HCT116 (cell line): ENCODE measurements around the gene CCDC40. TPM values are rescaled to one million over a fixed set of nuclear protein-coding genes. Genes with fewer than 3 reads are reported as not detected.

Experiments
- ATAC-seq: fragments of 200-7000 bp; cut with Tn5 transposase; 2 replicates; pipeline ENCODE4 v1.9.1; 2020; ENCODE audit warnings: mild to moderate bottlenecking, moderate library complexity
- BruUV-seq: library from RNA; stranded (reverse); fragments of 400-500 nt; replicated peaks from 2 replicates; lab custom pipeline; 2021; lab: Mats Ljungman, UMichigan
- CTCF ChIA-PET: fragments of 300-600 bp; sonication (Branson Sonifier 250); formaldehyde crosslinking; loops from one replicate; lab custom pipeline; 2021; ENCODE audit warnings: antibody characterized with exemption; lab: Charles Lee
- POLR2A ChIA-PET: fragments of 300-600, 350-600 bp; sonication (Branson Sonifier 250); formaldehyde crosslinking; loops from one replicate; lab custom pipeline; 2021; ENCODE audit warnings: antibody characterized with exemption; lab: Charles Lee
- RAD21 ChIA-PET, 2 experiments: fragments of 300-600 bp; sonication (Branson Sonifier 250); formaldehyde crosslinking; loops; one replicate each; lab custom pipeline; 2023; ENCODE audit warnings: low total read pairs in 2 of 2; ENCODE audit not compliant: uncharacterized antibody in 2 of 2, unreplicated experiment in 2 of 2, low non-redundant PET in 1 of 2; lab: Charles Lee
- DNase-seq: peaks from one replicate; pipeline ENCODE4 v3.0.0-alpha.2; 2010; ENCODE audit warnings: low read depth, low spot score
- H2AFZ ChIP-seq: fragments of 200-600 bp; shearing (Covaris generic), sonication (generic); 2 replicates; pipeline ENCODE4 v1.6.1; 2017; ENCODE audit warnings: low read depth, mixed run types, mixed read lengths, antibody characterized with exemption, low read length; ENCODE audit not compliant: poor library complexity, severe bottlenecking
- H3K27ac ChIP-seq: 2 replicates; pipeline ENCODE4 v1.5.1; 2012; ENCODE audit warnings: low read depth, low read length
- H3K27me3 ChIP-seq: fragments of 200-600 bp; sonication (generic); 2 replicates; pipeline ENCODE4 v1.6.1; 2016; ENCODE audit warnings: mixed run types, low read length, mixed read lengths; ENCODE audit not compliant: insufficient read depth
- H3K36me3 ChIP-seq, 2 experiments: fragments of 200-500 bp in 1 of 2; fragments of 200-600 bp in 1 of 2; sonication (Bioruptor generic) in 1 of 2; sonication (generic) in 1 of 2; 2 replicates each; pipeline versions ENCODE4 v1.5.1 to v1.6.1; 2014 to 2016; ENCODE audit warnings: low read length in 2 of 2, inconsistent platforms in 1 of 2, mixed read lengths in 1 of 2, mixed run types in 1 of 2; ENCODE audit not compliant: insufficient read depth in 2 of 2, control insufficient read depth in 1 of 2
- H3K4me1 ChIP-seq, 2 experiments: fragments of 200-600 bp in 1 of 2; sonication (generic) in 1 of 2; 2 replicates each; pipeline versions ENCODE4 v1.5.1 to v1.6.1; 2012 to 2017; ENCODE audit warnings: low read length in 2 of 2, inconsistent platforms in 1 of 2, mild to moderate bottlenecking in 1 of 2, mixed read lengths in 1 of 2, mixed run types in 1 of 2, moderate library complexity in 1 of 2; ENCODE audit not compliant: insufficient read depth in 2 of 2, control insufficient read depth in 1 of 2
- H3K4me2 ChIP-seq: fragments of 200-600 bp; sonication (generic); 2 replicates; pipeline ENCODE4 v1.6.1; 2017; ENCODE audit warnings: mixed run types, low read length, mixed read lengths
- H3K4me3 ChIP-seq, 2 experiments: fragments of 200-600 bp in 1 of 2; sonication (generic) in 1 of 2; replicated peaks in 1 of 2; 2 replicates each; pipeline ENCODE4 v1.5.1; 2011 to 2016; ENCODE audit warnings: low read length in 2 of 2, control low read depth in 1 of 2, low read depth in 1 of 2, mild to moderate bottlenecking in 1 of 2, mixed read lengths in 1 of 2, mixed run types in 1 of 2
- H3K79me2 ChIP-seq: fragments of 200-600 bp; sonication (generic); 2 replicates; pipeline ENCODE4 v1.6.1; 2017; ENCODE audit warnings: mild to moderate bottlenecking, mixed run types, low read length, moderate library complexity, mixed read lengths; ENCODE audit not compliant: insufficient read depth
- H3K9ac ChIP-seq: fragments of 200-600 bp; sonication (generic); 2 replicates; pipeline ENCODE4 v1.6.1; 2016; ENCODE audit warnings: low read length, mixed read lengths
- H3K9me2 ChIP-seq: fragments of 200-600 bp; sonication (generic), shearing (Covaris generic); 2 replicates; pipeline ENCODE4 v1.6.1; 2017; ENCODE audit warnings: mixed run types, mild to moderate bottlenecking, moderate library complexity; ENCODE audit not compliant: insufficient read depth
- H3K9me3 ChIP-seq, 2 experiments: fragments of 200-500 bp in 1 of 2; fragments of 200-600 bp in 1 of 2; sonication (Bioruptor generic) in 1 of 2; sonication (generic) in 1 of 2; 2 replicates each; pipeline ENCODE4 v1.6.1; 2014 to 2017; ENCODE audit warnings: low read length in 2 of 2, mixed read lengths in 2 of 2, inconsistent platforms in 1 of 2, low read depth in 1 of 2, mild to moderate bottlenecking in 1 of 2, mixed run types in 1 of 2, moderate library complexity in 1 of 2; ENCODE audit not compliant: control insufficient read depth in 1 of 2, insufficient read depth in 1 of 2
- H4K20me1 ChIP-seq: fragments of 200-600 bp; sonication (generic), shearing (Covaris generic); 2 replicates; pipeline ENCODE4 v1.6.1; 2017; ENCODE audit warnings: mixed run types, mild to moderate bottlenecking, moderate library complexity; ENCODE audit not compliant: insufficient read depth
- EGR1 ChIP-seq: IDR thresholded peaks from 2 replicates; pipeline ENCODE4 v1.6.1; 2012; ENCODE audit warnings: low read depth
- EZH2phosphoT487 ChIP-seq: fragments of 200-600 bp; IDR thresholded peaks from 2 replicates; pipeline ENCODE4 v1.6.1; 2018; ENCODE audit warnings: antibody characterized with exemption, borderline replicate concordance
- FOSL1 ChIP-seq: IDR thresholded peaks from 2 replicates; pipeline ENCODE4 v1.6.1; 2012; ENCODE audit warnings: low read depth
- POLR2A ChIP-seq: IDR thresholded peaks from 2 replicates; pipeline ENCODE4 v1.7.0; 2011; ENCODE audit warnings: borderline replicate concordance; ENCODE audit not compliant: insufficient read depth, insufficient read length; ENCODE audit errors: extremely low read depth
- POLR2AphosphoS5 ChIP-seq: IDR thresholded peaks from 2 replicates; pipeline ENCODE4 v1.6.1; 2011; ENCODE audit warnings: mild to moderate bottlenecking, low read depth, low read length, moderate library complexity
- RAD21 ChIP-seq: IDR thresholded peaks from 2 replicates; pipeline ENCODE4 v1.6.1; 2012; ENCODE audit warnings: low read depth, mild to moderate bottlenecking
- SIN3A ChIP-seq: IDR thresholded peaks from 2 replicates; pipeline ENCODE4 v1.6.1; 2012; ENCODE audit warnings: low read depth
- SP1 ChIP-seq: IDR thresholded peaks from 2 replicates; pipeline ENCODE4 v1.6.1; 2012; ENCODE audit warnings: low read depth
- YY1 ChIP-seq: IDR thresholded peaks from 2 replicates; pipeline ENCODE4 v1.6.1; 2011; ENCODE audit warnings: low read length, low read depth, moderate library complexity, mild to moderate bottlenecking; ENCODE audit not compliant: insufficient replicate concordance; ENCODE audit errors: extremely low read depth
- ZFX ChIP-seq: fragments of 450-650 bp; IDR thresholded peaks from 2 replicates; pipeline ENCODE4 v1.6.1; 2017
- intact Hi-C: fragments of 100-400 bp; cut with micrococcal nuclease; formaldehyde crosslinking; loops from 2 replicates; pipeline ENCODE4 v1.10.0; 2022
- total RNA-seq: library from RNA; stranded (reverse); gene quantifications from one replicate; pipeline ENCODE4 v1.2.1, GENCODE V29; 2021; ENCODE audit not compliant: unreplicated experiment
- TF ChIP-seq, protein P1 (sequence below): IDR thresholded peaks from 2 replicates; pipeline ENCODE4 v1.6.1; 2012
- TF ChIP-seq, protein P2 (sequence below), 3 experiments: fragments of 200-600 bp in 1 of 3; sonication (generic) in 1 of 3; IDR thresholded peaks in 2 of 3; conservative IDR thresholded peaks in 1 of 3; 2 replicates each; pipeline ENCODE4 v1.5.1; 2012 to 2017; ENCODE audit warnings: low read depth in 2 of 3, low read length in 2 of 3, antibody characterized with exemption in 1 of 3, borderline replicate concordance in 1 of 3, control low read depth in 1 of 3, mild to moderate bottlenecking in 1 of 3, mixed read lengths in 1 of 3, mixed run types in 1 of 3, moderate library complexity in 1 of 3; ENCODE audit not compliant: insufficient read depth in 1 of 3
- TF ChIP-seq, protein P3 (sequence below): IDR thresholded peaks from 2 replicates; pipeline ENCODE4 v1.6.1; 2012

Gene CCDC40
- total RNA-seq, 1 experiment from 2014 or later = 10.3 TPM

DNA sequence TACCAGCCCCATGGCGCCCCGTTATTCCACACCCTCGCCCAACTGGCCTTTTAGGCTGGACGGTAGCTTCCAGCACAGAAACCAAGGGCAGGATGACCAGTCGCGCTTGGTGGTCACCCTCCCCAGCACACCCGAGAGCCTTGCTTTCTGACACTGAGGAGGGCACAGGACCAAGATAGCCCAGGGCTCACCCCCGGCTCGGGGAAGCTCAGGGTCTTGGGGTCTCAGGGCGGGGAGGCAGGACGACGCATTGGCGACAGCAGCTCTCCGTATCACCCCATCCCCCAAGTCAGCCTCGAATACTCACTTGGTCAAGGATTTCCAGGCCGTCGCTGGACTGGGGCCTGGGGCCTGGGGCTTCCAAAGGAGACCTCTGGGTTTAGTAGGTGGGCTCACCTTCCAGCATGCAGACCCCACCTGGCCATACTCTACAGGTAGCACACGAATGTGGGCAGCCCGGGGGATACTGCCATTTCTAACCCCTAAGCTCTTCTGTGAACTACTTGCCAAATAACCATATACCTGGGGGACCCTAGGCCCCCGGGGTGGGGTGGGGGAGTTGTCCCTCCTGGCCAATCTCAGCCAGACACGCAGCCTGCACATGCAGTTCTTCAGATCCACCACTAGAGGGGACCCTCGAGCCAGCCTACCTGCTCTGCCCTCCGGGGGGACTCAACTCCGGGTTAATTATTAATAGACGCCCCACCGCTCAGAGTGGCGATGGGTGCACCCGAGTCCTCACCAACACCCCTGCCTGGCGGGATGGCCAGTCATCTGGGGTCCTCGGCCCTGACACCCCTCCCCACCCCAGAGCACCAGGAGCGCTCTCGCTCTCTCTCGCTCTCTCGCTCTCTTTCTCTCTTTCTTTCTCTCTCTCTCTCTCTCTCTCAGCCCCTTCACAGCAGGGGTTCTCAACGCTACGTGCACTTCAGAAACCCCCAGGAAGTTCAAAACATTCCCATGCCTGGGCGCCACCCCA is 30.8 kb upstream of the CCDC40 start:
- Histone ChIP-seq H3K27ac (no peak overlapping the region), H4K20me1 (no peaks in the 10 kb centered on the region), H3K79me2 (no peaks in the 10 kb centered on the region), H2AFZ (no peak overlapping the region), H3K4me3 (no peak overlapping the region), H3K36me3 (no peaks in the 10 kb centered on the region; a peak in 1 of 4 replicates), H3K9me3 (no peaks in the 10 kb centered on the region), H3K27me3 (no peaks in the 10 kb centered on the region), H3K4me2 (peak overlapping the region; percentile 54), H3K9me2 (no peaks in the 10 kb centered on the region), H3K9ac (no peak overlapping the region), H3K4me1 (peaks cover 17 to 22% of the 10 kb centered on the region in 2 experiments)
- ATAC-seq (peak; percentile 59), DNase-seq (peak; percentile 40)
- ChIA-PET CTCF (interaction anchor here (0.7 to 5.2 kb wide), 7 partner anchors 9 to 277 kb away, joined by 3 to 37 read pairs (median 3); no protein-coding TSS in a partner anchor), POLR2A (interaction anchor here (0.6 to 1.6 kb wide), 3 partner anchors 96 to 208 kb away, joined by 3 to 4 read pairs (median 3); partner anchors contain the start of gene GAA), RAD21 (no interaction called here)
- intact Hi-C loops = loop anchor here (5.0 kb wide), 1 partner anchor 977 kb away; no protein-coding TSS in a partner anchor
- TF ChIP-seq SP1 (no peak), POLR2A (no peak), FOSL1 (no peak), EGR1 (no peak), SIN3A (no peak), POLR2AphosphoS5 (no peak), RAD21 (peak; percentile 87), YY1 (no peak), EZH2phosphoT487 (no peak), ZFX (no peak)
- TF ChIP-seq, protein P1, sequence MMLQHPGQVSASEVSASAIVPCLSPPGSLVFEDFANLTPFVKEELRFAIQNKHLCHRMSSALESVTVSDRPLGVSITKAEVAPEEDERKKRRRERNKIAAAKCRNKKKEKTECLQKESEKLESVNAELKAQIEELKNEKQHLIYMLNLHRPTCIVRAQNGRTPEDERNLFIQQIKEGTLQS = no peak
- TF ChIP-seq, protein P2, sequence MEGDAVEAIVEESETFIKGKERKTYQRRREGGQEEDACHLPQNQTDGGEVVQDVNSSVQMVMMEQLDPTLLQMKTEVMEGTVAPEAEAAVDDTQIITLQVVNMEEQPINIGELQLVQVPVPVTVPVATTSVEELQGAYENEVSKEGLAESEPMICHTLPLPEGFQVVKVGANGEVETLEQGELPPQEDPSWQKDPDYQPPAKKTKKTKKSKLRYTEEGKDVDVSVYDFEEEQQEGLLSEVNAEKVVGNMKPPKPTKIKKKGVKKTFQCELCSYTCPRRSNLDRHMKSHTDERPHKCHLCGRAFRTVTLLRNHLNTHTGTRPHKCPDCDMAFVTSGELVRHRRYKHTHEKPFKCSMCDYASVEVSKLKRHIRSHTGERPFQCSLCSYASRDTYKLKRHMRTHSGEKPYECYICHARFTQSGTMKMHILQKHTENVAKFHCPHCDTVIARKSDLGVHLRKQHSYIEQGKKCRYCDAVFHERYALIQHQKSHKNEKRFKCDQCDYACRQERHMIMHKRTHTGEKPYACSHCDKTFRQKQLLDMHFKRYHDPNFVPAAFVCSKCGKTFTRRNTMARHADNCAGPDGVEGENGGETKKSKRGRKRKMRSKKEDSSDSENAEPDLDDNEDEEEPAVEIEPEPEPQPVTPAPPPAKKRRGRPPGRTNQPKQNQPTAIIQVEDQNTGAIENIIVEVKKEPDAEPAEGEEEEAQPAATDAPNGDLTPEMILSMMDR (IDR thresholded peaks at IDR 0.05 in 2 of 3, conservative IDR thresholded peaks at IDR 0.05 in 1 of 3; ENCODE audit: borderline replicate concordance in 1 of 3, insufficient read depth in 1 of 3, low read depth in 2 of 3, low read length in 2 of 3) = peak; percentile 75 to 100 (median 99); a peak in 5 of 6 replicates
- TF ChIP-seq, protein P3, sequence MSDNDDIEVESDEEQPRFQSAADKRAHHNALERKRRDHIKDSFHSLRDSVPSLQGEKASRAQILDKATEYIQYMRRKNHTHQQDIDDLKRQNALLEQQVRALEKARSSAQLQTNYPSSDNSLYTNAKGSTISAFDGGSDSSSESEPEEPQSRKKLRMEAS = no peak
- BruUV-seq = no TSS peak
